HEK293 (cell line): ENCODE results near the gene HHAT.

Experiments used
- ATF2 ChIP-seq: fragments of 450-650 bp; formaldehyde crosslinking; IDR thresholded peaks from 2 replicates; pipeline ENCODE4 v1.5.1; 2016; ENCODE audit warnings: missing biosample characterization, missing genetic modification characterization, low read depth
- FEZF1 ChIP-seq: fragments of 450-650 bp; formaldehyde crosslinking; IDR thresholded peaks from 2 replicates; pipeline ENCODE4 v1.5.1; 2016; ENCODE audit warnings: missing biosample characterization, missing genetic modification characterization
- GLIS1 ChIP-seq: fragments of 450-650 bp; formaldehyde crosslinking; IDR thresholded peaks from 2 replicates; pipeline ENCODE4 v1.5.1; 2016; ENCODE audit warnings: missing biosample characterization, missing genetic modification characterization
- KLF10 ChIP-seq: fragments of 450-650 bp; IDR thresholded peaks from 2 replicates; pipeline ENCODE4 v1.5.1; 2018; ENCODE audit warnings: missing biosample characterization, mild to moderate bottlenecking, missing genetic modification characterization
- KLF16 ChIP-seq: fragments of 450-650 bp; formaldehyde crosslinking; IDR thresholded peaks from 2 replicates; pipeline ENCODE4 v1.5.1; 2017; ENCODE audit warnings: missing biosample characterization, missing genetic modification characterization
- KLF8 ChIP-seq: fragments of 450-650 bp; formaldehyde crosslinking; IDR thresholded peaks from 2 replicates; pipeline ENCODE4 v1.5.1; 2016; ENCODE audit warnings: missing biosample characterization, missing genetic modification characterization
- MYNN ChIP-seq: fragments of 450-650 bp; formaldehyde crosslinking; IDR thresholded peaks from 2 replicates; pipeline ENCODE4 v1.5.1; 2016; ENCODE audit warnings: missing biosample characterization, missing genetic modification characterization, borderline replicate concordance
- SCRT2 ChIP-seq: fragments of 450-650 bp; formaldehyde crosslinking; IDR thresholded peaks from 2 replicates; pipeline ENCODE4 v1.5.1; 2016; ENCODE audit warnings: missing biosample characterization, missing genetic modification characterization
- SP2 ChIP-seq: fragments of 450-650 bp; formaldehyde crosslinking; IDR thresholded peaks from 2 replicates; pipeline ENCODE4 v1.5.1; 2016; ENCODE audit warnings: missing biosample characterization, missing genetic modification characterization
- WT1 ChIP-seq: fragments of 450-650 bp; formaldehyde crosslinking; IDR thresholded peaks from 2 replicates; pipeline ENCODE4 v1.5.1; 2016; ENCODE audit warnings: missing biosample characterization, missing genetic modification characterization
- ZBTB6 ChIP-seq: fragments of 450-650 bp; formaldehyde crosslinking; IDR thresholded peaks from 2 replicates; pipeline ENCODE4 v1.5.1; 2017; ENCODE audit warnings: missing biosample characterization, missing genetic modification characterization
- ZBTB7A ChIP-seq: fragments of 450-650 bp; formaldehyde crosslinking; IDR thresholded peaks from 2 replicates; pipeline ENCODE4 v1.5.1; 2016; ENCODE audit warnings: low read depth, missing biosample characterization, missing genetic modification characterization
- ZNF112 ChIP-seq: fragments of 450-650 bp; formaldehyde crosslinking; IDR thresholded peaks from 2 replicates; pipeline ENCODE4 v1.5.0; 2017; ENCODE audit warnings: missing biosample characterization, missing genetic modification characterization
- ZNF138 ChIP-seq: fragments of 450-650 bp; formaldehyde crosslinking; IDR thresholded peaks from 2 replicates; pipeline ENCODE4 v1.5.1; 2016; ENCODE audit warnings: missing biosample characterization, missing genetic modification characterization, borderline replicate concordance
- ZNF2 ChIP-seq: fragments of 450-650 bp; formaldehyde crosslinking; IDR thresholded peaks from 2 replicates; pipeline ENCODE4 v1.5.1; 2016; ENCODE audit warnings: missing biosample characterization, missing genetic modification characterization
- ZNF239 ChIP-seq: fragments of 450-650 bp; formaldehyde crosslinking; IDR thresholded peaks from 2 replicates; pipeline ENCODE4 v1.5.1; 2016; ENCODE audit warnings: missing biosample characterization, missing genetic modification characterization
- ZNF24 ChIP-seq: fragments of 450-650 bp; formaldehyde crosslinking; IDR thresholded peaks from 2 replicates; pipeline ENCODE4 v1.5.1; 2016; ENCODE audit warnings: missing biosample characterization, missing genetic modification characterization
- ZNF266 ChIP-seq: fragments of 450-650 bp; formaldehyde crosslinking; IDR thresholded peaks from 2 replicates; pipeline ENCODE4 v1.5.1; 2016; ENCODE audit warnings: missing biosample characterization, missing genetic modification characterization, low read depth
- ZNF341 ChIP-seq: fragments of 450-650 bp; formaldehyde crosslinking; IDR thresholded peaks from 2 replicates; pipeline ENCODE4; 2016; ENCODE audit warnings: low read depth, missing biosample characterization, missing genetic modification characterization
- ZNF362 ChIP-seq: fragments of 450-650 bp; formaldehyde crosslinking; IDR thresholded peaks from 2 replicates; pipeline ENCODE4 v1.5.1; 2016; ENCODE audit warnings: missing biosample characterization, missing genetic modification characterization
- ZNF423 ChIP-seq: fragments of 450-650 bp; formaldehyde crosslinking; IDR thresholded peaks from 2 replicates; pipeline ENCODE4 v1.5.1; 2016; ENCODE audit warnings: missing biosample characterization, missing genetic modification characterization
- ZNF433 ChIP-seq: fragments of 450-650 bp; formaldehyde crosslinking; IDR thresholded peaks from 2 replicates; pipeline ENCODE4 v1.5.1; 2016; ENCODE audit warnings: missing biosample characterization, missing genetic modification characterization, low read depth
- ZNF501 ChIP-seq: fragments of 450-650 bp; formaldehyde crosslinking; IDR thresholded peaks from 2 replicates; pipeline ENCODE4 v1.5.1; 2016; ENCODE audit warnings: missing biosample characterization, missing genetic modification characterization
- ZNF561 ChIP-seq: fragments of 450-650 bp; IDR thresholded peaks from 2 replicates; pipeline ENCODE4 v1.5.1; 2018; ENCODE audit warnings: missing biosample characterization, missing genetic modification characterization, borderline replicate concordance
- ZNF600 ChIP-seq: fragments of 450-650 bp; formaldehyde crosslinking; IDR thresholded peaks from 2 replicates; pipeline ENCODE4 v1.5.1; 2016; ENCODE audit warnings: missing biosample characterization, missing genetic modification characterization
- ZNF629 ChIP-seq: fragments of 450-650 bp; formaldehyde crosslinking; IDR thresholded peaks from 2 replicates; pipeline ENCODE4 v1.5.1; 2017; ENCODE audit warnings: missing biosample characterization, missing genetic modification characterization
- ZNF654 ChIP-seq: fragments of 450-650 bp; formaldehyde crosslinking; IDR thresholded peaks from 2 replicates; pipeline ENCODE4 v1.5.1; 2016; ENCODE audit warnings: low read depth, missing biosample characterization, missing genetic modification characterization
- ZNF660 ChIP-seq: fragments of 450-650 bp; IDR thresholded peaks from 2 replicates; pipeline ENCODE4 v1.5.1; 2018; ENCODE audit warnings: missing biosample characterization, mild to moderate bottlenecking, missing genetic modification characterization
- ZNF785 ChIP-seq: fragments of 450-650 bp; formaldehyde crosslinking; IDR thresholded peaks from 2 replicates; pipeline ENCODE4 v1.5.1; 2016; ENCODE audit warnings: missing biosample characterization, missing genetic modification characterization
- ZSCAN18 ChIP-seq: fragments of 450-650 bp; formaldehyde crosslinking; IDR thresholded peaks from 2 replicates; pipeline ENCODE4 v1.5.1; 2016; ENCODE audit warnings: missing biosample characterization, missing genetic modification characterization
- ZSCAN23 ChIP-seq: fragments of 450-650 bp; formaldehyde crosslinking; IDR thresholded peaks from 2 replicates; pipeline ENCODE4 v1.5.1; 2016; ENCODE audit warnings: missing biosample characterization, missing genetic modification characterization
- ZXDB ChIP-seq: fragments of 450-650 bp; formaldehyde crosslinking; IDR thresholded peaks from 2 replicates; pipeline ENCODE4 v1.5.1; 2016; ENCODE audit warnings: missing biosample characterization, missing genetic modification characterization
- TF ChIP-seq, protein P1 (sequence below): fragments of 450-650 bp; formaldehyde crosslinking; IDR thresholded peaks from 2 replicates; pipeline ENCODE4 v1.5.1; 2016; ENCODE audit warnings: missing biosample characterization, missing genetic modification characterization
- TF ChIP-seq, protein P2 (sequence below): fragments of 450-650 bp; formaldehyde crosslinking; IDR thresholded peaks from 2 replicates; pipeline ENCODE4 v1.5.1; 2016; ENCODE audit warnings: missing biosample characterization, missing genetic modification characterization

The HHAT gene

DNA sequence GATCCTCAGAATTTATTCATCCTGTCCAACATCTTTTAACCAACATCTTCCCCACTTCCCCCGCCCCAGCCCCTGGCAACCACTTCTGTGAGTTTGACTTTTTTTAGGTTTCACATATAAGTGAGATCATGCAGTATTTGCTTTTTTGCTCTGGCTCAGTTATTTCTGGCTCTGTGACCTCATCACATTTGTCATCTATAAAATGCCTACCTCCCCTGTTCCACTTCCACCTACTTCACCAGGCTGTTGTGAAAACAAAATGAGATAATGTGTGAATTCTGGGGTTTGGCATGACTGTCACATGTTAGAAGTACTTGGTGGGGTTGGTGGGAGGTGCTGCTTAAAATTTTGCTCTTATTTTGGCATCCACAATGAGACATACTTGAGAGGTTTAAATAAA, 18.4 kb downstream of the HHAT start (continued):
- TF ChIP-seq ZNF362 (peak; percentile 98), ZNF660 (tag by site-specific recombination) (peak; percentile 69; the same call in 1 of the 2 replicates), ZNF24 (tag by site-specific recombination) (peak; percentile 90), ZNF112 (tag by site-specific recombination) (no peak), WT1 (tag by site-specific recombination) (peak; percentile 71), ZNF138 (tag by site-specific recombination) (no peak), ZNF2 (tag by site-specific recombination) (0 out of 2 replicates have a peak, but pooled peaks have one; percentile 31), SCRT2 (tag by site-specific recombination) (no peak), ZNF239 (tag by site-specific recombination) (no peak), ZNF629 (tag by site-specific recombination) (peak; percentile 96), KLF8 (peak; percentile 64; the same call in 1 of the 2 replicates), ZBTB7A (no peak), ZXDB (tag by site-specific recombination) (peak; percentile 79), ZNF654 (tag by site-specific recombination) (peak; percentile 11), ZNF266 (tag by site-specific recombination) (no peak), ZNF600 (peak; percentile 45), ZBTB6 (tag by site-specific recombination) (no peak), ZNF785 (tag by site-specific recombination) (no peak), SP2 (0 out of 2 replicates have a peak, but pooled peaks have one; percentile 24), ZNF341 (peak; percentile 16; the same call in 1 of the 2 replicates), ZNF423 (tag by site-specific recombination) (no peak), ZNF561 (tag by site-specific recombination) (0 out of 2 replicates have a peak, but pooled peaks have one; percentile 38), ZSCAN18 (tag by site-specific recombination) (no peak), KLF16 (peak; percentile 55; the same call in 1 of the 2 replicates), ZNF501 (tag by site-specific recombination) (no peak; the same call in 1 of the 2 replicates), FEZF1 (tag by site-specific recombination) (peak; percentile 63; the same call in 1 of the 2 replicates), ATF2 (tag by site-specific recombination) (peak; percentile 98), MYNN (tag by site-specific recombination) (peak; percentile 90), GLIS1 (peak; percentile 82), KLF10 (tag by site-specific recombination) (peak; percentile 73; the same call in 1 of the 2 replicates), ZNF433 (tag by site-specific recombination) (no peak), ZSCAN23 (peak; percentile 77; the same call in 1 of the 2 replicates)
- TF ChIP-seq, protein P1, sequence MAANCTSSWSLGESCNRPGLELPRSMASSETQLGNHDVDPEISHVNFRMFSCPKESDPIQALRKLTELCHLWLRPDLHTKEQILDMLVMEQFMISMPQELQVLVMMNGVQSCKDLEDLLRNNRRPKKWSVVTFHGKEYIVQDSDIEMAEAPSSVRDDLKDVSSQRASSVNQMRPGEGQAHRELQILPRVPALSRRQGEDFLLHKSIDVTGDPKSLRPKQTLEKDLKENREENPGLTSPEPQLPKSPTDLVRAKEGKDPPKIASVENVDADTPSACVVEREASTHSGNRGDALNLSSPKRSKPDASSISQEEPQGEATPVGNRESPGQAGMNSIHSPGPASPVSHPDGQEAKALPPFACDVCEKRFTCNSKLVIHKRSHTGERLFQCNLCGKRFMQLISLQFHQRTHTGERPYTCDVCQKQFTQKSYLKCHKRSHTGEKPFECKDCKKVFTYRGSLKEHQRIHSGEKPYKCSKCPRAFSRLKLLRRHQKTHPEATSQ (tag by site-specific recombination), result no peak
- TF ChIP-seq, protein P2, sequence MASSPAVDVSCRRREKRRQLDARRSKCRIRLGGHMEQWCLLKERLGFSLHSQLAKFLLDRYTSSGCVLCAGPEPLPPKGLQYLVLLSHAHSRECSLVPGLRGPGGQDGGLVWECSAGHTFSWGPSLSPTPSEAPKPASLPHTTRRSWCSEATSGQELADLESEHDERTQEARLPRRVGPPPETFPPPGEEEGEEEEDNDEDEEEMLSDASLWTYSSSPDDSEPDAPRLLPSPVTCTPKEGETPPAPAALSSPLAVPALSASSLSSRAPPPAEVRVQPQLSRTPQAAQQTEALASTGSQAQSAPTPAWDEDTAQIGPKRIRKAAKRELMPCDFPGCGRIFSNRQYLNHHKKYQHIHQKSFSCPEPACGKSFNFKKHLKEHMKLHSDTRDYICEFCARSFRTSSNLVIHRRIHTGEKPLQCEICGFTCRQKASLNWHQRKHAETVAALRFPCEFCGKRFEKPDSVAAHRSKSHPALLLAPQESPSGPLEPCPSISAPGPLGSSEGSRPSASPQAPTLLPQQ (tag by site-specific recombination), result peak; percentile 80
